ENCODE results near the gene ZNF319. TPM values are rescaled to one million over a fixed set of nuclear protein-coding genes. Genes with fewer than 3 reads are reported as not detected.

Gene ZNF319
- polyA plus RNA-seq, 1 experiment = 4.7 TPM

- TF ChIP-seq, protein P1, sequence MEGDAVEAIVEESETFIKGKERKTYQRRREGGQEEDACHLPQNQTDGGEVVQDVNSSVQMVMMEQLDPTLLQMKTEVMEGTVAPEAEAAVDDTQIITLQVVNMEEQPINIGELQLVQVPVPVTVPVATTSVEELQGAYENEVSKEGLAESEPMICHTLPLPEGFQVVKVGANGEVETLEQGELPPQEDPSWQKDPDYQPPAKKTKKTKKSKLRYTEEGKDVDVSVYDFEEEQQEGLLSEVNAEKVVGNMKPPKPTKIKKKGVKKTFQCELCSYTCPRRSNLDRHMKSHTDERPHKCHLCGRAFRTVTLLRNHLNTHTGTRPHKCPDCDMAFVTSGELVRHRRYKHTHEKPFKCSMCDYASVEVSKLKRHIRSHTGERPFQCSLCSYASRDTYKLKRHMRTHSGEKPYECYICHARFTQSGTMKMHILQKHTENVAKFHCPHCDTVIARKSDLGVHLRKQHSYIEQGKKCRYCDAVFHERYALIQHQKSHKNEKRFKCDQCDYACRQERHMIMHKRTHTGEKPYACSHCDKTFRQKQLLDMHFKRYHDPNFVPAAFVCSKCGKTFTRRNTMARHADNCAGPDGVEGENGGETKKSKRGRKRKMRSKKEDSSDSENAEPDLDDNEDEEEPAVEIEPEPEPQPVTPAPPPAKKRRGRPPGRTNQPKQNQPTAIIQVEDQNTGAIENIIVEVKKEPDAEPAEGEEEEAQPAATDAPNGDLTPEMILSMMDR (IDR thresholded peaks at IDR 0.05; ENCODE audit: low read depth, low read length) = no peak
- H3K27ac ChIP-seq (ENCODE audit: low read depth, low read length) = no peak overlapping the region
- H3K4me3 ChIP-seq (ENCODE audit: low read depth, low read length) = no peak overlapping the region
- DNase-seq (ENCODE audit: low read depth, low spot score) = no peak
- ChIA-PET CTCF (no interaction called here), POLR2A (no interaction called here)
- peaks cover 25% of the 10 kb centered on the region for H3K27me3 ChIP-seq (ENCODE audit: control insufficient read depth, insufficient read depth, low read length)
- H3K9me3 ChIP-seq (ENCODE audit: control insufficient read depth, insufficient read depth, low read length) = no peaks in the 10 kb centered on the region; the same call in 1 of the 2 replicates
Observed at GRCh38 chr16:57958544-57958943, 41.9 kb downstream of the ZNF319 start.

- DNase-seq (ENCODE audit: low read depth, low spot score) = no peak
- H3K9me3 ChIP-seq (ENCODE audit: control insufficient read depth, insufficient read depth, low read length) = no peaks in the 10 kb centered on the region; the same call in 1 of the 2 replicates
- TF ChIP-seq, protein P1 (IDR thresholded peaks at IDR 0.05; ENCODE audit: low read depth, low read length) = no peak
- peaks cover 23% of the 10 kb centered on the region for H3K27me3 ChIP-seq (ENCODE audit: control insufficient read depth, insufficient read depth, low read length)
- H3K4me3 ChIP-seq (ENCODE audit: low read depth, low read length) = no peak overlapping the region
- H3K27ac ChIP-seq (ENCODE audit: low read depth, low read length) = no peak overlapping the region
- ChIA-PET POLR2A (no interaction called here), CTCF (interaction anchor here (0.6 to 1.4 kb wide), 2 partner anchors 58 to 140 kb away, joined by 3 to 4 read pairs; no protein-coding TSS in a partner anchor)
Observed at GRCh38 chr16:57957673-57958392, 42.6 kb downstream of the ZNF319 start.

GRCh38 chr16:57956924-57957672 is 43.4 kb downstream of the ZNF319 start:
- Histone ChIP-seq H3K27ac (ENCODE audit: low read depth, low read length) (no peak overlapping the region), H3K27me3 (ENCODE audit: control insufficient read depth, insufficient read depth, low read length) (peaks cover 18% of the 10 kb centered on the region), H3K9me3 (ENCODE audit: control insufficient read depth, insufficient read depth, low read length) (no peaks in the 10 kb centered on the region; the same call in 1 of the 2 replicates), H3K4me3 (ENCODE audit: low read depth, low read length) (no peak overlapping the region)
- ChIA-PET POLR2A (no interaction called here), CTCF (interaction anchor here (0.6 to 1.4 kb wide), 2 partner anchors 57 to 141 kb away, joined by 3 to 4 read pairs; no protein-coding TSS in a partner anchor)
- DNase-seq (ENCODE audit: low read depth, low spot score) = no peak
- TF ChIP-seq, protein P1 (IDR thresholded peaks at IDR 0.05; ENCODE audit: low read depth, low read length) = no peak

GRCh38 chr16:57956270-57956808 is 44.1 kb downstream of the ZNF319 start:
- TF ChIP-seq, protein P1 (IDR thresholded peaks at IDR 0.05; ENCODE audit: low read depth, low read length) = no peak
- peaks cover 16% of the 10 kb centered on the region for H3K27me3 ChIP-seq (ENCODE audit: control insufficient read depth, insufficient read depth, low read length)
- ChIA-PET CTCF (interaction anchor here (1.1 to 1.4 kb wide), 2 partner anchors 43 to 56 kb away, joined by 3 to 4 read pairs; no protein-coding TSS in a partner anchor), POLR2A (no interaction called here)
- no peak for DNase-seq (ENCODE audit: low read depth, low spot score)
- no peak overlapping the region for H3K4me3 ChIP-seq (ENCODE audit: low read depth, low read length)
- H3K27ac ChIP-seq (ENCODE audit: low read depth, low read length) = no peak overlapping the region
- H3K9me3 ChIP-seq (ENCODE audit: control insufficient read depth, insufficient read depth, low read length) = no peaks in the 10 kb centered on the region; the same call in 1 of the 2 replicates
